Kidney (tissue), 14 donors: ENCODE measurements around the gene BMP4. TPM values are rescaled to one million over a fixed set of nuclear protein-coding genes. Genes with fewer than 3 reads are reported as not detected.

ENCODE experiments used
- DNase-seq, 5 donors: peaks; one replicate each; pipeline ENCODE4 v3.0.0-alpha.2; 2013 to 2020
- FAIRE-seq: peaks from 2 replicates; lab custom pipeline; 2012; peaks lifted over from hg19 to GRCh38; lab: Jason Lieb, UNC
- H3K27ac ChIP-seq, 2 donors: one replicate each; pipeline ENCODE4 v1.7.0; 2013; ENCODE audit warnings: low read depth in 2 of 2, low read length in 2 of 2, inconsistent platforms in 1 of 2
- H3K27me3 ChIP-seq: one replicate; pipeline ENCODE4 v1.7.1; 2013; ENCODE audit warnings: low read length, inconsistent platforms; ENCODE audit not compliant: control insufficient read depth, insufficient read depth
- H3K36me3 ChIP-seq, 3 donors: one replicate each; pipeline versions ENCODE4 v1.7.0 to v1.7.1; 2013; ENCODE audit warnings: low read length in 3 of 3, control low read depth in 1 of 3, inconsistent platforms in 1 of 3; ENCODE audit not compliant: insufficient read depth in 3 of 3, control insufficient read depth in 2 of 3
- H3K4me1 ChIP-seq, 3 donors: one replicate each; pipeline versions ENCODE4 v1.7.0 to v1.7.1; 2013; ENCODE audit warnings: low read length in 3 of 3, inconsistent platforms in 1 of 3, low read depth in 1 of 3; ENCODE audit not compliant: control insufficient read depth in 2 of 3, insufficient read depth in 2 of 3
- H3K4me3 ChIP-seq, 3 donors: one replicate each; pipeline versions ENCODE4 v1.7.0 to v1.8.1; 2013; ENCODE audit warnings: low read length in 3 of 3, control low read depth in 1 of 3, inconsistent platforms in 1 of 3
- H3K9ac ChIP-seq, 3 donors: one replicate each; pipeline versions ENCODE4 v1.7.0 to v1.7.1; 2013; ENCODE audit warnings: low read length in 3 of 3, control low read depth in 1 of 3, inconsistent platforms in 1 of 3
- H3K9me3 ChIP-seq, 3 donors: one replicate each; pipeline versions ENCODE4 v1.7.0 to v1.7.1; 2013; ENCODE audit warnings: low read length in 3 of 3, control low read depth in 1 of 3, inconsistent platforms in 1 of 3; ENCODE audit not compliant: control insufficient read depth in 2 of 3, insufficient read depth in 1 of 3
- CTCF ChIP-seq: IDR thresholded peaks from 3 replicates; pipeline ENCODE4 v1.5.1; 2012; ENCODE audit warnings: mild to moderate bottlenecking, moderate library complexity, borderline replicate concordance; ENCODE audit not compliant: insufficient read depth; ENCODE audit errors: extremely low read depth
- intact Hi-C: fragments of 100-400 bp; cut with DNase I; formaldehyde crosslinking; loops from one replicate; pipeline ENCODE4 v1.11.1; 2022
- polyA plus RNA-seq: library from polyadenylated mRNA; stranded (reverse); fragments of 350-450 nt; fragmentation: Illumina TruSeq; extraction: RNeasy Lipid Tissue Mini Kit (QIAGEN cat#74804); gene quantifications from one replicate; pipeline ENCODE4 v1.2.3, GENCODE V29; 2014; ENCODE audit warnings: low read depth, low replicate concordance; ENCODE audit not compliant: insufficient read depth
- total RNA-seq: library from RNA; stranded (reverse); fragmentation: NEBNext Ultra II Directional; extraction: Animal tissue kit (Norgen Biotek cat#: 25700); gene quantifications from one replicate; pipeline ENCODE4 v1.2.1, GENCODE V29; 2021
- donor health status: control.
- donor health status: control.
- donor health status: control.
- donor health status: control.
- donor health status: control.
- donor health status: DM: yes; HTN: yes; CAD: no.
- donor health status: Normal renal cell carcinoma (clear cell type).

BMP4 gene
- total and polyA plus RNA-seq, 2 donors from 2014 or later: 9.9 to 11.2 TPM

DNA sequence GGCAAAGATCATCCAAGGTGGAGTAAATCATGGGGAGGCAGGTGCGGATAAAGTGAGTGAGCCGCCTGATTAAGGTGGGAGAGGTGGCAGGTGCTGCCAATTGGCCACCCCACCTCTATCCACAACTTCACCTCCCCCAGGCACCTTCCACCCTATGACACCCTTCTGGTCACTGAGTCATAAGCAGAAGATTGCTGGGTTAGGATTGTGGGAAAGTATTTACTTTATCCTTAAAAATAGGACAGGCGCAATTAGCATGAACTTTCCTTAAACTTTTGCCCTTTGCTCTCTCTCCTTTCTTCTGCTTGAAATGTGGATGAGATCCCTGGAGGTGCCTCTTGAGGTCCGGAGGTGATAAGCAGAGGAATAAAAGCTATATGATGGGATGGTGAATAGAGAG is 14.9 kb upstream of the BMP4 start:
- Histone ChIP-seq H3K36me3 (no peaks in the 10 kb centered on the region), H3K4me1 (no peaks in the 10 kb centered on the region), H3K4me3 (no peak overlapping the region), H3K9ac (no peak overlapping the region), H3K27ac (no peak overlapping the region), H3K9me3 (no peaks in the 10 kb centered on the region), H3K27me3 (no peaks in the 10 kb centered on the region)
- no peak for TF ChIP-seq CTCF
- DNase-seq (no peak), FAIRE-seq (no peak)
- intact Hi-C loops: no loop called here

GRCh38 chr14:53969326-53969725 is 12.7 kb upstream of the BMP4 start:
- no peak overlapping the region for H3K27ac ChIP-seq
- no peaks in the 10 kb centered on the region for H3K27me3 ChIP-seq
- intact Hi-C loops: no loop called here
- FAIRE-seq (no peak), DNase-seq (no peak)
- H3K4me1 ChIP-seq: no peaks in the 10 kb centered on the region
- no peak overlapping the region for H3K4me3 ChIP-seq
- H3K9me3 ChIP-seq: no peaks in the 10 kb centered on the region
- no peak for TF ChIP-seq CTCF
- no peaks in the 10 kb centered on the region for H3K36me3 ChIP-seq
- no peak overlapping the region for H3K9ac ChIP-seq

DNA sequence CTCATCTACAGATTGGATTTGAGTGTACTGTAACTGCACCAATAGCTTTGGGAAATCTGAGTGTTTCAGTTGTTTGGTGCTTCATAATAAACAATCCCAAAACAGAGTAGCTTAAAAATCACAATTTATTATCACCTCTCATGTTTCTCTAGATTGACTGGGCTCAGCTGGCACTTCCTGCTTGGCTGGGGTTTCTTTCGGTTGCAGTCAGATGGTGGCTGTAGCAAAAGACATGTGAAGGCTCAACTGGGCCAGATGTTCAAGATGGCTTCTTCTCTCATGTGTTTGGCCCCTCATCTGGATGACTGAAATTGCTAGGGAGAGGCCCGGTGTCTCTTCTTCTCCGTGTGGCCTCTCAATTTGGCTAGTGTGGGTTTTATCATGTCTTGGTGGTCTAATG is 12.1 kb upstream of the BMP4 start:
- no peak overlapping the region for H3K27ac ChIP-seq
- TF ChIP-seq CTCF: no peak
- H3K9ac ChIP-seq: no peak overlapping the region
- no peaks in the 10 kb centered on the region for H3K4me1 ChIP-seq
- H3K27me3 ChIP-seq: no peaks in the 10 kb centered on the region
- H3K9me3 ChIP-seq: no peaks in the 10 kb centered on the region
- FAIRE-seq: no peak
- DNase-seq: no peak
- intact Hi-C loops: no loop called here
- H3K4me3 ChIP-seq: no peak overlapping the region
- H3K36me3 ChIP-seq: no peaks in the 10 kb centered on the region

GRCh38 chr14:53967606-53968005 is 11.0 kb upstream of the BMP4 start:
- intact Hi-C loops: no loop called here
- Histone ChIP-seq H3K9me3 (no peaks in the 10 kb centered on the region), H3K27me3 (no peaks in the 10 kb centered on the region), H3K27ac (no peak overlapping the region), H3K4me3 (no peak overlapping the region), H3K9ac (no peak overlapping the region), H3K36me3 (no peaks in the 10 kb centered on the region), H3K4me1 (peaks cover 0 to 8% (median 5%) of the 10 kb centered on the region in 3 donors)
- no peak for FAIRE-seq
- no peak for DNase-seq
- no peak for TF ChIP-seq CTCF
